Activated naive CD4-positive, alpha-beta T cell treated with anti-CD3 and anti-CD28 coated beads for 36 hours (primary cell): Measurements from ENCODE around the gene SORCS3. TPM values are rescaled to one million over a fixed set of nuclear protein-coding genes. Genes with fewer than 3 reads are reported as not detected.

Experiments used
- CTCF ChIA-PET: fragments of 350-600 bp; sonication (Branson Sonifier 250); formaldehyde crosslinking; loops from one replicate; lab custom pipeline; 2021; ENCODE audit warnings: antibody characterized with exemption; lab: Charles Lee
- DNase-seq: peaks from one replicate; pipeline ENCODE4 v3.0.0-alpha.2; 2020
- H3K27ac Mint-ChIP-seq: one replicate; pipeline ENCODE4 v1.8.0; 2021; ENCODE audit warnings: mild to moderate bottlenecking, mixed read lengths
- H3K27me3 Mint-ChIP-seq: one replicate; pipeline ENCODE4 v1.8.0; 2021; ENCODE audit warnings: low read depth, mixed read lengths
- H3K36me3 Mint-ChIP-seq: one replicate; pipeline ENCODE4 v1.8.0; 2021; ENCODE audit warnings: low read depth, mixed read lengths
- H3K4me1 Mint-ChIP-seq: one replicate; pipeline ENCODE4 v1.8.0; 2021; ENCODE audit warnings: low read depth, mixed read lengths
- H3K4me3 Mint-ChIP-seq: one replicate; pipeline ENCODE4 v1.8.0; 2021; ENCODE audit warnings: mild to moderate bottlenecking, moderate library complexity, mixed read lengths
- H3K9me3 Mint-ChIP-seq: one replicate; pipeline ENCODE4 v1.8.0; 2021; ENCODE audit warnings: mixed read lengths
- intact Hi-C: fragments of 100-400 bp; cut with micrococcal nuclease; formaldehyde crosslinking; loops from one replicate; pipeline ENCODE4 v1.15.1; 2023
- total RNA-seq, 2 experiments: library from RNA; stranded (reverse); gene quantifications; one replicate each; pipeline ENCODE4 v1.2.3, GENCODE V29; 2021

Gene SORCS3
- total RNA-seq, 2 experiments from 2014 or later: not detected

DNA sequence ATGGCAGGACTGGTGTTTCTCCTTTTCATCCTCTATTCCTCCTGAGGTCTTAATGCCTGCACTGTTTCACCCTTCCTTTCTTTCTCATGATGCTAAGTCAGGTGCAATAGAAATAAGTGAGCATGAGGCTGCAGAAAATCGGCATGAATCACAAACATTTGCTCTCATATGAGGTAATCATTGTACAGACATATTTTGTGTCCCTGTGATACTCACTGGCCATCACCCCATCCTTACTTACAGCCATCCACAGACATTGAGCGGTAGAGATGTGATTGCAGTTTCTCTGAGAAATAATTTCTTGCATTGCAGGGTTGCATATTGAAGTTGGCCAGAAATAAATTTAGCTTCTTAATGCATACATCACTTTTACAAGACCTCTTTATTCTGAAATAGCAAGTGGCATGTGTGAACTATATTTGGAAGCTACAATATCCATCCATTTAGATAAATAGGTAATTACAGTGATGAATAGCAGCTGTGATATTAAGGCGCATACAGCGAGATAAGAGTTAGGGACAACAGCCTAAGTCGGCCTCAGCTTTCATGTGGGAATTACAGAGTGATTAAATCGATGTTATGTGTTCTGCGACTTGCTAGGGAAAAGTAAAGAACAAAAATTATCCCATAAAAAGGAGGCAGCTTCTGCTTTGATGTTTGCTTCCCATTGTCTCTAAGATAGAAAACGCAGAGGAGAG is 612.6 kb downstream of the SORCS3 start:
- Mint-ChIP-seq H3K9me3 (peaks cover 2% of the 10 kb centered on the region), H3K36me3 (peaks cover 6% of the 10 kb centered on the region), H3K4me3 (no peak overlapping the region), H3K27ac (no peak overlapping the region), H3K27me3 (no peaks in the 10 kb centered on the region), H3K4me1 (peaks cover 3% of the 10 kb centered on the region)
- CTCF ChIA-PET: no interaction called here
- intact Hi-C loops: no loop called here
- DNase-seq: no peak

- Mint-ChIP-seq H3K9me3 (peaks cover 2% of the 10 kb centered on the region), H3K27me3 (no peaks in the 10 kb centered on the region), H3K36me3 (peaks cover 2% of the 10 kb centered on the region), H3K4me3 (no peak overlapping the region), H3K27ac (no peak overlapping the region), H3K4me1 (no peaks in the 10 kb centered on the region)
- intact Hi-C loops: no loop called here
- no peak for DNase-seq
- CTCF ChIA-PET: no interaction called here
These were observed 617.1 kb downstream of the SORCS3 start for GRCh38 chr10:105258036-105258673.

GRCh38 chr10:105258674-105259065 is 617.6 kb downstream of the SORCS3 start:
- no peaks in the 10 kb centered on the region for H3K27me3 Mint-ChIP-seq
- no peaks in the 10 kb centered on the region for H3K4me1 Mint-ChIP-seq
- H3K36me3 Mint-ChIP-seq: peaks cover 2% of the 10 kb centered on the region
- no peak overlapping the region for H3K4me3 Mint-ChIP-seq
- CTCF ChIA-PET: no interaction called here
- H3K9me3 Mint-ChIP-seq: peaks cover 2% of the 10 kb centered on the region
- H3K27ac Mint-ChIP-seq: no peak overlapping the region
- intact Hi-C loops: no loop called here
- no peak for DNase-seq

- H3K36me3 Mint-ChIP-seq: peaks cover 2% of the 10 kb centered on the region
- H3K9me3 Mint-ChIP-seq: peaks cover 2% of the 10 kb centered on the region
- CTCF ChIA-PET: no interaction called here
- no peak overlapping the region for H3K4me3 Mint-ChIP-seq
- DNase-seq: no peak
- intact Hi-C loops: no loop called here
- H3K4me1 Mint-ChIP-seq: no peaks in the 10 kb centered on the region
- no peak overlapping the region for H3K27ac Mint-ChIP-seq
- no peaks in the 10 kb centered on the region for H3K27me3 Mint-ChIP-seq
These were observed 618.1 kb downstream of the SORCS3 start for GRCh38 chr10:105259201-105259600.

DNA sequence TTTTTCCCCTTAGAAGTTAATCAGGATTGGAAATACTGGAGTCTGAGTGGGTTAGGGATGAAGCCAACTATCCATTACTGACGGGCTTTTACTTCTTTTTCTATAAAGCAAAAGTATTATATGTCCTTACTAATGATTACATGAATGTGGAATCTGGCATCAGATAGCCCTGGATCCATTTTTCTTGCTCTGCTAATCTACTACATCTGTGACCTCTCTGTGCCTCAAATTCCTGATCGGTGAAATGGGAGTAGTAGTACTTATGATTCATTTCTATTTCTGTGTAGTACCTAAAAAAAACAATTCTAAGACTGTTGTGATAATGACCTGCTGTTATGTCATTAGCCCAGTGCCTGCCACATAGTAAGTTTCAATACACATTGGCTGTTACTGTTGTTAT is 621.6 kb downstream of the SORCS3 start:
- CTCF ChIA-PET: no interaction called here
- Mint-ChIP-seq H3K9me3 (no peaks in the 10 kb centered on the region), H3K27me3 (no peaks in the 10 kb centered on the region), H3K4me1 (no peaks in the 10 kb centered on the region), H3K36me3 (peaks cover 1% of the 10 kb centered on the region), H3K4me3 (no peak overlapping the region), H3K27ac (no peak overlapping the region)
- intact Hi-C loops: no loop called here
- DNase-seq: no peak

GRCh38 chr10:105266966-105267539 is 626.0 kb downstream of the SORCS3 start:
- peaks cover 1% of the 10 kb centered on the region for H3K36me3 Mint-ChIP-seq
- no peaks in the 10 kb centered on the region for H3K27me3 Mint-ChIP-seq
- no peaks in the 10 kb centered on the region for H3K9me3 Mint-ChIP-seq
- no peaks in the 10 kb centered on the region for H3K4me1 Mint-ChIP-seq
- H3K4me3 Mint-ChIP-seq: no peak overlapping the region
- no peak overlapping the region for H3K27ac Mint-ChIP-seq
- intact Hi-C loops: no loop called here
- CTCF ChIA-PET: no interaction called here
- DNase-seq: no peak

- CTCF ChIA-PET: no interaction called here
- Mint-ChIP-seq H3K27me3 (no peaks in the 10 kb centered on the region), H3K4me1 (peaks cover under 1% of the 10 kb centered on the region), H3K36me3 (peaks cover 1% of the 10 kb centered on the region), H3K9me3 (no peaks in the 10 kb centered on the region), H3K27ac (no peak overlapping the region), H3K4me3 (no peak overlapping the region)
- no peak for DNase-seq
- intact Hi-C loops: no loop called here
These were observed 627.9 kb downstream of the SORCS3 start for GRCh38 chr10:105268961-105269360.

- no peaks in the 10 kb centered on the region for H3K9me3 Mint-ChIP-seq
- H3K4me3 Mint-ChIP-seq: no peak overlapping the region
- intact Hi-C loops: loop anchor here (10.0 kb wide), 1 partner anchor 625 kb away; the partner anchor contains the start of gene SORCS3
- H3K27ac Mint-ChIP-seq: no peak overlapping the region
- DNase-seq: no peak
- peaks cover 1% of the 10 kb centered on the region for H3K36me3 Mint-ChIP-seq
- H3K4me1 Mint-ChIP-seq: peaks cover 7% of the 10 kb centered on the region
- no peaks in the 10 kb centered on the region for H3K27me3 Mint-ChIP-seq
- CTCF ChIA-PET: no interaction called here
These were observed 628.6 kb downstream of the SORCS3 start for GRCh38 chr10:105269689-105270088.

DNA sequence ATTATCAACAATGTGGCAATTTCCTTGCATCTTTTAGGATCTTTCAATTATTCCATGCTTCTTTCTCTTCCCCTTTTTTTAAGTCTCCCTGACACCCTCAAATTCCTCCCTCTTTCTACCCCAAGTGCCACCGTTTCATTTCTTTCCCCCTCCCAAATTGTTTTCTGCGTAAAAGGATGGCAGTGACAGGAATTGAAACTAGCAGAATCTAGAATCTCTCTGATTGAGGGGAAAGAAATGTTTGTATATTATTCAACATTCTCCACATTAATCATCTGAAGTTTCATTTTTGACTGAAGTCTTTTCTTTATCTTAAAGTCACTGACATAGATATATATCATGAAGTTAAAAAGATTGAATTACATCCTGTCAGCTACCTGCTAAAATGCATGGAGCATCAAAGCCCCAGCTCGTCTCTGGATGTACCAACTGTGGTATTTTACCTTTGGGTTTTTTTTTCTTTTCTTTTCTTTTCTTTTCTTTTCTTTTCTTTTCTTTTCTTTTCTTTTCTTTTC is 633.5 kb downstream of the SORCS3 start:
- no peak overlapping the region for H3K27ac Mint-ChIP-seq
- no peak overlapping the region for H3K4me3 Mint-ChIP-seq
- H3K4me1 Mint-ChIP-seq: peaks cover 15% of the 10 kb centered on the region
- no peaks in the 10 kb centered on the region for H3K36me3 Mint-ChIP-seq
- intact Hi-C loops: loop anchor here (1.0 to 10.0 kb wide), 3 partner anchors 16 to 630 kb away; partner anchors contain the start of gene SORCS3
- CTCF ChIA-PET: no interaction called here
- DNase-seq: peak; percentile 28
- H3K27me3 Mint-ChIP-seq: peaks cover 5% of the 10 kb centered on the region
- H3K9me3 Mint-ChIP-seq: no peaks in the 10 kb centered on the region

GRCh38 chr10:105278439-105278838 is 637.3 kb downstream of the SORCS3 start:
- CTCF ChIA-PET: no interaction called here
- Mint-ChIP-seq H3K27ac (no peak overlapping the region), H3K4me1 (peaks cover 15% of the 10 kb centered on the region), H3K27me3 (peaks cover 5% of the 10 kb centered on the region), H3K4me3 (no peak overlapping the region), H3K9me3 (no peaks in the 10 kb centered on the region), H3K36me3 (no peaks in the 10 kb centered on the region)
- DNase-seq: no peak
- intact Hi-C loops: loop anchor here (10.0 kb wide), 1 partner anchor 634 kb away; the partner anchor contains the start of gene SORCS3

GRCh38 chr10:105279101-105279500 is 638.0 kb downstream of the SORCS3 start:
- DNase-seq: no peak
- H3K36me3 Mint-ChIP-seq: no peaks in the 10 kb centered on the region
- no peak overlapping the region for H3K27ac Mint-ChIP-seq
- peaks cover 14% of the 10 kb centered on the region for H3K4me1 Mint-ChIP-seq
- intact Hi-C loops: loop anchor here (10.0 kb wide), 1 partner anchor 634 kb away; the partner anchor contains the start of gene SORCS3
- H3K9me3 Mint-ChIP-seq: no peaks in the 10 kb centered on the region
- H3K4me3 Mint-ChIP-seq: no peak overlapping the region
- H3K27me3 Mint-ChIP-seq: peaks cover 5% of the 10 kb centered on the region
- CTCF ChIA-PET: no interaction called here

- Mint-ChIP-seq H3K27me3 (peaks cover 5% of the 10 kb centered on the region), H3K4me3 (no peak overlapping the region), H3K36me3 (no peaks in the 10 kb centered on the region), H3K4me1 (no peaks in the 10 kb centered on the region), H3K9me3 (no peaks in the 10 kb centered on the region), H3K27ac (no peak overlapping the region)
- CTCF ChIA-PET: no interaction called here
- no peak for DNase-seq
- intact Hi-C loops: no loop called here
These were observed 639.8 kb downstream of the SORCS3 start for GRCh38 chr10:105280895-105281294.
